ENCODE results near the gene PPARG.

PPARG gene

DNA sequence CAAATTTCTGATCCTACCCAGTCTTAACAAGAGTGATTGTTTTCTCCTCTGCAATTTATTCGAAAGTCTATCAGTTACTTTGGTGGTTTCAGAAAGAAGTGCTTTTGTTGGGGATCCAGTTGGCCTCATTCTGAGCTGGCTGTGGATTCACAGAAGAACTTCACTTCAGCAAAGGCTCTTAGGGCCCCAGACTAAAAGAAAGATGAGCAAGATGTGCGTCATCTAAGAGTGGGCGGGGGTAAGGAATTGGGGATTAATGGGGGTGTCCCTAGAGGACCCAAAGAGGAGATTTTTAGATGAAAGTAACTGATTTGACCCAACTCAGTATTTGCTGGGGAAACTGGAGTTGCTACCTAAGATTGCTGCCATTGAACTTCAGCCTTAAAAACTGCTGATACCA is 131.5 kb downstream of the PPARG start:
- peak; percentile 46 for DNase-seq

- DNase-seq: no peak
Measured at GRCh38 chr3:12421132-12421531, 132.3 kb downstream of the PPARG start.

- DNase-seq: no peak
Measured at GRCh38 chr3:12423131-12423530, 134.3 kb downstream of the PPARG start.

GRCh38 chr3:12423918-12424630 is 135.2 kb downstream of the PPARG start:
- DNase-seq: peak; percentile 80

DNA sequence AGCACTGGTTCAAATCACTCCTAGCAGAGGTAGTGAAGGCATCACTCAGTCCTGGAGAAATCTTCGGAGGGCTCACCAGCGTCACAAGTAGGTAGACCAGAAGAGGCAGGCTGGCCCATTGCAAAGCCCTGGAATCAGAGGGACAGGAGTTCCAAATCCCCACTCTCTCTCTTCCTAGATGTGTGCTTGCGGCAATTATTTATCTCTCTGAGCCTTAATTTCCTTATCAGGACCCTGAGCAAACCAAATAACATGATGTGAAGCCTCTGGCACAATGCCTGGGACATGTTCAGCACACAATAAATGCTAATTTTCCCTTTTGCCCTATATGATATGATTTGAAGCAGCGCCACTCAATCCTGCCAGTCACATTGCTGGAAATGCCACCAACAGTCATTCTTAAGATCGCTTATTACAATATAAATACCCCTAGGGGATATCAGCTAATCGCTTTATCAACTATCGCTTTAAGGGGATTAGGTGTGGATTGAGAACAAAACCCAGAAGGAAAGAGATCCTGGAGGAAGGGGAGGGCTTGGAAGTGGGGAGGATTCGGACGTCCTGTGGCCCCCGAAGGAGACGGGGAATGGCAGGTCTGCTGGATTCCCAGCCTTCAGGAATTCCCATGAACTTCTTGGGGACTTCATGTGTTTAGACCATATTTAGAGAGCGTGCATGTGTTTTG is 135.9 kb downstream of the PPARG start:
- DNase-seq: no peak

GRCh38 chr3:12425850-12426579 is 137.1 kb downstream of the PPARG start:
- peak; percentile 58 for DNase-seq

- DNase-seq: no peak
Measured at GRCh38 chr3:12427551-12427950, 138.7 kb downstream of the PPARG start.

GRCh38 chr3:12428126-12428525 is 139.3 kb downstream of the PPARG start:
- peak; percentile 62 for DNase-seq

- no peak for DNase-seq
Measured at GRCh38 chr3:12430086-12430485, 141.2 kb downstream of the PPARG start.

DNA sequence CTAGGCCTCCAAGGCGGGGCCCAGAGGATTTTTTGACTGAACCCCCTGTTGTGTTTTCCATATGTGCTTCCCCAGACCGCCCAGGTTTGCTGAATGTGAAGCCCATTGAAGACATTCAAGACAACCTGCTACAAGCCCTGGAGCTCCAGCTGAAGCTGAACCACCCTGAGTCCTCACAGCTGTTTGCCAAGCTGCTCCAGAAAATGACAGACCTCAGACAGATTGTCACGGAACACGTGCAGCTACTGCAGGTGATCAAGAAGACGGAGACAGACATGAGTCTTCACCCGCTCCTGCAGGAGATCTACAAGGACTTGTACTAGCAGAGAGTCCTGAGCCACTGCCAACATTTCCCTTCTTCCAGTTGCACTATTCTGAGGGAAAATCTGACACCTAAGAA is 145.0 kb downstream of the PPARG start:
- no peak for DNase-seq

DNA sequence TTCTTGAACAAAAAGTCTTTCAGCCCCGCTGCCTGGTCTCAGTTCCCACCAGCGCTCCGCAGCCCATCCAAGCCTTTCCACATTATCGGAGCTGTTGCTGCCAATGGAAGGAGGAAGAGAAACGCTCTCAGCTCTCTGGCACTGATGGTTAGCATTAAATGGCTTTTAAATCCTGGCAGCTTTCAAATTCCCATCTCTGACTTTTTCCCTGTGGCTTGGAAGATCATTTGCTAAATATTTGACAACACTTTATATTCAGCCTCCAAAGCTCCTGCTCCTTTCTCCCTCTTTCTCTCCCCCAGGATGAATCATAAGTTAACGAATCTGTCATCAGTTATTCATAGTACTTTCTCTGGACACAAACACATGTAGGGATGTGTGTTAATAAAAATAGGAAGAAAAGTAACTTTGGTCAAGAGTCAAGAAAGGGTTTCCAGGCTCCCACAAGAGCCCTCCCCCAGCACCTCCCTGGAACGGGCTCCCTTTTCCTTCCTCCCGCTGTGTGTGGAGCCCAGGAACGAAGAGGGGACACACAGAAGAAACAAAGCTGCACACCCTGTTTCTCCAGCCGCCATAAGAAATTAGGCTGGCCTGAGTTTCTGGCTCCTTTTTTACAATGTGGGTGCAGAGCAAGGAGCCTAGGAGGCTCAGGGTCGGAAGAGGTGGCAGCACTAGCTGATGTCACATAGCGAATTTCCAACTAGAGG is 147.8 kb downstream of the PPARG start:
- DNase-seq: peak; percentile 89

- no peak for DNase-seq
Measured at GRCh38 chr3:12437221-12437605, 148.3 kb downstream of the PPARG start.

DNA sequence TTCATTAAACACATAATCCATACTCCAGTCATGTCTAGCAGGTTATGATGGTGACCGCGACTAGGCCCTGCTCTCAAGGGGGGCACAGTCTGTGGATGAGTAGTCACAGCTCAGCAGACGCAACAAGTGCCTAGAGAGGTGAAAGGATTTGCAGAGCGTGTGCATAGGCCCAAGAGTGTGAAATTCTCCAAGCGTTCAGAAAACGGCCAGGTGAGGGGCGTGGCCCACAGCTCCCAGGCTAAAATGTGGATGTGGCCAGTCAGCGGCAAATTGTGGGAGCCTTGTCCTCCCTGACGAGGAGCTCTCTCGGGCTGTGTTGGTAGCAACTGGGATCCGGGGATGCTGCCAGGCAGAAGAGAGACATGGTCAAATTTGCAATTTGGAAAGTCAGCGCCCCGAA is 149.0 kb downstream of the PPARG start:
- no peak for DNase-seq

DNA sequence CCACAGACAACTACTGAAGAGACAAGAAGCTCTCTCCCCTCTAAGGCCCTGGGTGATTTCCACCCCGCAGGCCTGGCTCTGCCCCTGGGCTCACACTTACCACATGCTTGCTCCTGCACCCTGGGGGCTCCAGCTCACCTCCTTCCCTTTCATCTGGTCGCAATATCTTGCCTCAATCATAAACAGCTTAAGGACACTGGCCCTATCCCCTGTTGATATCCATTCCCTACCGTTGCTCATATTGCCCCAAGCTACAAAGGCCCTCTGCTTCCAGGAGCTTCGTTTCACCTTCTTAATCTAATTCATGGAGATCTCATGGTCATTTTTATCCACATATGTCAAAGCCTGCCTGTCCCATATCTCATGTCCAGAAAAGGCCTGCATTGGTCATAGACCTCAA is 149.4 kb downstream of the PPARG start:
- DNase-seq: no peak

GRCh38 chr3:12439161-12439940 is 150.5 kb downstream of the PPARG start:
- DNase-seq: no peak

GRCh38 chr3:12440927-12441714 is 152.3 kb downstream of the PPARG start:
- peak; percentile 67 for DNase-seq

DNA sequence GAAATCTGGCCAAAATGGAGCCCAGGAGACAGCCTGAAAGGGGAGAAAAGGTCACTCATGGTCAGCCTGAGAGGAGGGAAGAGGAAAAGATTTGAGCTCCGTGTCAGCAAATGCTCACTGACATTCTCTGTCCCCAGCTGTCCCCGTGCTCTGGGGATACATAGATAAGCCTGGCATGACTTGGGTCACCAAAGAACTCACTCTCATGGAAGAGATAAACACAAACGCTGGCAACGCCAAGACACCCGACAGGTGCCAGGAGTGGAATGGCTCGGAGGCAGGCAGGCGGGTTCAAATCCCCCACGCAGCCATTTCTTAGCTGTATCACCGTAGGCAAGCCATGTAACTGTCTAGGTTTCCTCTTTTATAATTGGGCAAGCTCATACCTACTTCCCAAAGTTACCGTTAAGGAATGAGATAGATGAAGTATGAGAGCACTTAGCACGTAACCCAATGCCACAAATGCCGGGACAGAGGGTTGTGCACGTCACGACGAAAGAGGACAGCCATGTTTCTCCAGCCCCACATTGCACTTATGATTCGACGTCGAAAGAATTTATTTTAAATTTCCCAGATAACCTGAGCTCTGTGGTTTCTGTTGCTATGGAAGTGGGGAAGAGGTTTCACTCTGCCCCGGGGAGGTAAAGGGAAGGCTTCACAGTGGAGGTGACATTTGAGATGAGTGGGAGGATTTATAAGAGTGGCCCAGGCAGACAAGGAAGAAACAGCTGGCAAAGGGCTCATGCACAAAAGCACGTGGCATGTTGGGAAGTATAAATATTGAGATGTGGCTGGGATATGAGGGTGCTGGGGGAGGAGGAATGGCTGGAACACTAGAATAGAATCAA is 154.0 kb downstream of the PPARG start:
- DNase-seq: no peak

DNA sequence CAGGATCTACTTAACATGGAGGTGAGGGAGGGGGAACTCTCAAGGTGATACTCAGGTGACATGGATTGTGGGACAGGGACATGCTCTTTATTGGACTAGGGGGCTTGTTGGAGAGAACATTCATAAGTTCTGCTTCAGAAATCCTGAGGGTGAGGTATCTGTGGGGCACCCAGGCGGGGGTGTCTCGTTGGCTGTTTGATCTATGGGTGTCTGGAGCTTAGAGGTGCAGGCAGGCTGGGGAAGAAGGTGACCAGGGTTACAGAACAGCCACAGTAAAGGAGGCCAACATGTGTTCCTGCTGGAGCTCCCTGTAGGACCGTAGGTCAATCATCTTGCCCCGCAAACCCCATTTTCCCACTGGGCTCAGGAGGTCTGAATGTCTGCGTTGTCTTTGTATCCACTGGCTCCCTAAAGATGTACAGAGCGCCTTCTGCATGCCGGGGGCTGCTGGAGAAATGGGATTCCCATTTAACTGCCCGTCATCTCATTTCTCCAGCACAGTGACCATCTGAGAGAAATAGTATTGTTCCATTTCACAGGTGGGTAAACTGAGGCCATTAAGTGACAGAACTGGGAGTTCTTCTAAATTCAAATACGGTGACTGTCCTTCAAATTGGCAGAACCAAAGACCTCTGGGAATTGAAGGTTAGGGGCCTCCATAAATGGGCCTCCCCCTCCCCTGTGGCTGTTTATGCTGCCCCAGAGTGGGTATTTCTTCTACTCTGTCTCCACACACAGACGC is 155.1 kb downstream of the PPARG start:
- no peak for DNase-seq

GRCh38 chr3:12444582-12445471 is 156.0 kb downstream of the PPARG start:
- no peak for DNase-seq

Measured in fibroblast of skin of right quadriceps (primary cell).